Measurements from ENCODE around the gene TNFRSF13B.
"Not testable (repeated sequence)": the region's sequence is repeated elsewhere in the genome, so short reads cannot be mapped to it uniquely, and the experiment has no call there.

The TNFRSF13B gene

GRCh38 chr17:16923904-16924695 lies 47.8 kb downstream of the TNFRSF13B start:
- DNase-seq, result no peak

GRCh38 chr17:16923097-16923903 lies 48.6 kb downstream of the TNFRSF13B start:
- DNase-seq, result no peak

GRCh38 chr17:16922386-16923096 lies 49.4 kb downstream of the TNFRSF13B start:
- no peak for DNase-seq

GRCh38 chr17:16921451-16921850 lies 50.5 kb downstream of the TNFRSF13B start:
- DNase-seq, result not testable (repeated sequence)

- DNase-seq, result no peak
Observed at GRCh38 chr17:16920628-16921020, 51.3 kb downstream of the TNFRSF13B start.

- DNase-seq, result no peak
Observed at GRCh38 chr17:16919663-16920627, 52.0 kb downstream of the TNFRSF13B start.

GRCh38 chr17:16918443-16918842 lies 53.5 kb downstream of the TNFRSF13B start:
- no peak for DNase-seq

GRCh38 chr17:16917671-16918394 lies 54.1 kb downstream of the TNFRSF13B start:
- no peak for DNase-seq

GRCh38 chr17:16916557-16916920 lies 55.4 kb downstream of the TNFRSF13B start:
- no peak for DNase-seq

- DNase-seq, result no peak
Observed at GRCh38 chr17:16915752-16916556, 56.0 kb downstream of the TNFRSF13B start.

- DNase-seq, result no peak
Observed at GRCh38 chr17:16913463-16913862, 58.5 kb downstream of the TNFRSF13B start.

GRCh38 chr17:16912021-16912962 lies 59.6 kb downstream of the TNFRSF13B start:
- DNase-seq, result no peak

- no peak for DNase-seq
Observed at GRCh38 chr17:16911141-16911937, 60.6 kb downstream of the TNFRSF13B start.

GRCh38 chr17:16910341-16910740 lies 61.6 kb downstream of the TNFRSF13B start:
- no peak for DNase-seq

- no peak for DNase-seq
Observed at GRCh38 chr17:16909472-16910246, 62.3 kb downstream of the TNFRSF13B start.

- DNase-seq, result no peak
Observed at GRCh38 chr17:16908273-16908672, 63.6 kb downstream of the TNFRSF13B start.

- no peak for DNase-seq
Observed at GRCh38 chr17:16906680-16907079, 65.2 kb downstream of the TNFRSF13B start.
